ENCODE measurements around the gene AMPH. TPM values are rescaled to one million over a fixed set of nuclear protein-coding genes. Genes with fewer than 3 reads are reported as not detected.

AMPH gene
- total RNA-seq, 1 experiment from 2014 or later = 9.0 TPM

- Mint-ChIP-seq H3K27me3 (ENCODE audit: low read depth) (no peaks in the 10 kb centered on the region), H3K4me1 (peaks cover 34% of the 10 kb centered on the region), H3K27ac (no peak overlapping the region), H3K4me3 (no peak overlapping the region), H3K36me3 (no peaks in the 10 kb centered on the region), H3K9me3 (no peaks in the 10 kb centered on the region)
- ChIA-PET POLR2A (interaction anchor here (1.1 to 1.6 kb wide), 3 partner anchors 10 to 415 kb away, joined by 3 to 5 read pairs (median 4); partner anchors contain the start of gene EPDR1), CTCF (interaction anchor here (0.6 to 4.3 kb wide), 66 partner anchors 9 to 453 kb away, joined by 3 to 157 read pairs (median 5); partner anchors contain the start of genes SFRP4, STARD3NL and TARP)
- DNase-seq (ENCODE audit: low spot score) (peak; percentile 94), ATAC-seq (peak; percentile 78)
- TF ChIP-seq CREB1 (CRISPR knock-in tag; IDR thresholded peaks at IDR 0.05) (0 out of 2 replicates have a peak, but pooled peaks have one; percentile 51), MXD4 (CRISPR knock-in tag; IDR thresholded peaks at IDR 0.05; ENCODE audit: borderline replicate concordance) (no peak), ZNF121 (CRISPR knock-in tag; IDR thresholded peaks at IDR 0.05) (peak; percentile 94), ZSCAN18 (CRISPR knock-in tag; IDR thresholded peaks at IDR 0.05) (no peak), NFYB (CRISPR knock-in tag; conservative IDR thresholded peaks at IDR 0.05; ENCODE audit: low read depth) (no peak), ZNF396 (CRISPR knock-in tag; IDR thresholded peaks at IDR 0.05; ENCODE audit: borderline replicate concordance) (0 out of 2 replicates have a peak, but pooled peaks have one; percentile 5), HMGXB4 (CRISPR knock-in tag; IDR thresholded peaks at IDR 0.05) (peak; percentile 63; the same call in 1 of the 2 replicates), SOX15 (CRISPR knock-in tag; IDR thresholded peaks at IDR 0.05) (no peak), USF1 (CRISPR knock-in tag; IDR thresholded peaks at IDR 0.05) (no peak), ATF6 (CRISPR knock-in tag; IDR thresholded peaks at IDR 0.05) (no peak), ZNF671 (CRISPR knock-in tag; IDR thresholded peaks at IDR 0.05) (0 out of 2 replicates have a peak, but pooled peaks have one; percentile 14), NR2C2 (CRISPR knock-in tag; IDR thresholded peaks at IDR 0.05) (no peak), CTCF (IDR thresholded peaks at IDR 0.05) (peak; percentile 70), MYBL2 (CRISPR knock-in tag; IDR thresholded peaks at IDR 0.05) (no peak), ERG (CRISPR knock-in tag; IDR thresholded peaks at IDR 0.05) (no peak), ZNF263 (CRISPR knock-in tag; IDR thresholded peaks at IDR 0.05; ENCODE audit: low read depth) (peak; percentile 98), ATF3 (CRISPR knock-in tag; conservative IDR thresholded peaks at IDR 0.05) (no peak), MAX (CRISPR knock-in tag; IDR thresholded peaks at IDR 0.05) (0 out of 2 replicates have a peak, but pooled peaks have one; percentile 24), ZNF232 (CRISPR knock-in tag; IDR thresholded peaks at IDR 0.05) (peak; percentile 53; the same call in 1 of the 2 replicates), ZNF512 (CRISPR knock-in tag; IDR thresholded peaks at IDR 0.05; ENCODE audit: borderline replicate concordance) (no peak), IRF2 (CRISPR knock-in tag; IDR thresholded peaks at IDR 0.05; ENCODE audit: borderline replicate concordance, low read depth) (no peak), ESRRA (CRISPR knock-in tag; IDR thresholded peaks at IDR 0.05; ENCODE audit: borderline replicate concordance) (no peak), JUN (CRISPR knock-in tag; IDR thresholded peaks at IDR 0.05) (no peak)
Observed at GRCh38 chr7:38335492-38336147, 295.6 kb downstream of the AMPH start.
